T-helper 2 cell treated with Interferon-gamma antibody and Interleukin-4, amounts not matched to agents 100 ng/mL and 5 ng/mL, for 36 hours (primary cell): Measurements from ENCODE around the gene RNU2-1. TPM values are rescaled to one million over a fixed set of nuclear protein-coding genes. Genes with fewer than 3 reads are reported as not detected.
"Not testable (repeated sequence)": the region's sequence is repeated elsewhere in the genome, so short reads cannot be mapped to it uniquely, and the experiment has no call there.

ENCODE experiments used
- intact Hi-C: fragments of 100-400 bp; cut with micrococcal nuclease; formaldehyde crosslinking; loops from one replicate; pipeline ENCODE4 v1.15.1; 2023
- total RNA-seq: library from RNA; stranded (reverse); gene quantifications from 2 replicates; pipeline ENCODE4 v1.2.3, GENCODE V29; 2022

The RNU2-1 gene
- total RNA-seq = 6,630 and 6,735 TPM in 2 replicates

GRCh38 chr17:43233877-43234276, at the start of gene RNU2-1:
RNU2-1 (minus strand) TSS chr17:43233977.
- intact Hi-C loops = not testable (repeated sequence)

GRCh38 chr17:43272914-43273313, 39.1 kb upstream of the RNU2-1 start:
- intact Hi-C loops = not testable (repeated sequence)

DNA sequence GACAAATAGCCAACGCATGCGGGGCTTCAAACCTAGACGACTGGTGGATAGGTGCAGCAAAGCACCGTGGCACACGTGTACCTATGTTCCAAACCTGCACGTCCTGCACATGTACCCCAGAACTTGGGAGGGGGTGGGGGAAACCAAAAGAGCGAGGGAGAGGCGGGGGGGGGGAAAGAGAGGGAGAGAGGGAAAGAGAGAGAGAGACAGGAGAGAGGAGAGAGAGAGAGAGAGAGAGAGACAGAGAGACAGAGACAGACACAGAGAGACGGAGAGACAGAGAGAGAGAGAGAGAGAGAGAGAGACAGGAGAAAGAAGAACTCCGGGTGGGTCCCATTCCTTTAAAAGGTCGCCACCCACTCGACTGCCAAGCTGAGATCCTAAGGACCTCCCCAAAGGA, 38.7 kb upstream of the RNU2-1 start:
- intact Hi-C loops = not testable (repeated sequence)

DNA sequence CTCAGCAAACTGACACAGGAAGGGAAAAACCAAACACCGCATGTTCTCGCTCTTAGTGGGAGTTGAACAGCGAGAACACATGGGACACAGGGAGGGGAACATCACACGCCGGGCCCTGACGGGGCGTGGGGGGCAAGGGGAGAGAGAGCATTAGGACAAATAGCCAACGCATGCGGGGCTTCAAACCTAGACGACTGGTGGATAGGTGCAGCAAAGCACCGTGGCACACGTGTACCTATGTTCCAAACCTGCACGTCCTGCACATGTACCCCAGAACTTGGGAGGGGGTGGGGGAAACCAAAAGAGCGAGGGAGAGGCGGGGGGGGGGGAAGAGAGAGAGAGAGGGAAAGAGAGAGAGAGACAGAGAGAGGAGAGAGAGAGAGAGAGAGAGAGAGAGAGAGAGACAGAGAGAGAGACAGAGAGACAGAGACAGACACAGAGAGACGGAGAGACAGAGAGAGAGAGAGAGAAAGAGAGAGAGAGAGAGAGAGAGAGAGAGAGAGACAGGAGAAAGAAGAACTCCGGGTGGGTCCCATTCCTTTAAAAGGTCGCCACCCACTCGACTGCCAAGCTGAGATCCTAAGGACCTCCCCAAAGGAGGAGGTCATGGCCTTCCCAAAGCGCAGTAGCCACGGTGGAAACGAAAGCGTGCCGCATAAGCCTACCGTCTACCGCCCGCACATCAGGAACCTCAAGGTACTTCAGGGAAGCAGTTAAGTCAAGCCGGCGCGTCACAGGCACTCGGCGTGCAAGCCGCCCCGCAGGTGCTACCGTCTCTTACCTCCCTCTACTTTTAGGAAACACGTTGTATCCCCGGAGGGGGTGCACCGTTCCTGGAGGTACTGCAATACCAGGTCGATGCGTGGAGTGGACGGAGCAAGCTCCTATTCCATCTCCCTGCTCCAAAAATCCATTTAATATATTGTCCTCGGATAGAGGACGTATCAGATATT, 37.1 kb upstream of the RNU2-1 start:
- intact Hi-C loops = not testable (repeated sequence)

- intact Hi-C loops = not testable (repeated sequence)
These were observed 12.7 kb upstream of the RNU2-1 start for GRCh38 chr17:43246456-43246855.

DNA sequence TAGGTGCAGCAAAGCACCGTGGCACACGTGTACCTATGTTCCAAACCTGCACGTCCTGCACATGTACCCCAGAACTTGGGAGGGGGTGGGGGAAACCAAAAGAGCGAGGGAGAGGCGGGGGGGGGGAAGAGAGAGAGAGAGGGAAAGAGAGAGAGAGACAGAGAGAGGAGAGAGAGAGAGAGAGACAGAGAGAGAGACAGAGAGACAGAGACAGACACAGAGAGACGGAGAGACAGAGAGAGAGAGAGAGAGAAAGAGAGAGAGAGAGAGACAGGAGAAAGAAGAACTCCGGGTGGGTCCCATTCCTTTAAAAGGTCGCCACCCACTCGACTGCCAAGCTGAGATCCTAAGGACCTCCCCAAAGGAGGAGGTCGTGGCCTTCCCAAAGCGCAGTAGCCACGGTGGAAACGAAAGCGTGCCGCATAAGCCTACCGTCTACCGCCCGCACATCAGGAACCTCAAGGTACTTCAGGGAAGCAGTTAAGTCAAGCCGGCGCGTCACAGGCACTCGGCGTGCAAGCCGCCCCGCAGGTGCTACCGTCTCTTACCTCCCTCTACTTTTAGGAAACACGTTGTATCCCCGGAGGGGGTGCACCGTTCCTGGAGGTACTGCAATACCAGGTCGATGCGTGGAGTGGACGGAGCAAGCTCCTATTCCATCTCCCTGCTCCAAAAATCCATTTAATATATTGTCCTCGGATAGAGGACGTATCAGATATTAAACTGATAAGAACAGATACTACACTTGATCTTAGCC, 7.0 kb upstream of the RNU2-1 start:
- intact Hi-C loops = not testable (repeated sequence)

DNA sequence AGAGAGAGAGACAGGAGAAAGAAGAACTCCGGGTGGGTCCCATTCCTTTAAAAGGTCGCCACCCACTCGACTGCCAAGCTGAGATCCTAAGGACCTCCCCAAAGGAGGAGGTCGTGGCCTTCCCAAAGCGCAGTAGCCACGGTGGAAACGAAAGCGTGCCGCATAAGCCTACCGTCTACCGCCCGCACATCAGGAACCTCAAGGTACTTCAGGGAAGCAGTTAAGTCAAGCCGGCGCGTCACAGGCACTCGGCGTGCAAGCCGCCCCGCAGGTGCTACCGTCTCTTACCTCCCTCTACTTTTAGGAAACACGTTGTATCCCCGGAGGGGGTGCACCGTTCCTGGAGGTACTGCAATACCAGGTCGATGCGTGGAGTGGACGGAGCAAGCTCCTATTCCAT, 5.8 kb upstream of the RNU2-1 start:
- intact Hi-C loops = not testable (repeated sequence)

DNA sequence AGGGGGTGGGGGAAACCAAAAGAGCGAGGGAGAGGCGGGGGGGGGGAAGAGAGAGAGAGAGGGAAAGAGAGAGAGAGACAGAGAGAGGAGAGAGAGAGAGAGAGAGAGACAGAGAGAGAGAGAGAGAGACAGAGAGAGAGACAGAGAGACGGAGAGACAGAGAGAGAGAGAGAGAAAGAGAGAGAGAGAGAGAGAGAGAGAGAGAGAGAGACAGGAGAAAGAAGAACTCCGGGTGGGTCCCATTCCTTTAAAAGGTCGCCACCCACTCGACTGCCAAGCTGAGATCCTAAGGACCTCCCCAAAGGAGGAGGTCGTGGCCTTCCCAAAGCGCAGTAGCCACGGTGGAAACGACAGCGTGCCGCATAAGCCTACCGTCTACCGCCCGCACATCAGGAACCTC, 514 bp downstream of the RNU2-1 start:
- intact Hi-C loops = not testable (repeated sequence)

DNA sequence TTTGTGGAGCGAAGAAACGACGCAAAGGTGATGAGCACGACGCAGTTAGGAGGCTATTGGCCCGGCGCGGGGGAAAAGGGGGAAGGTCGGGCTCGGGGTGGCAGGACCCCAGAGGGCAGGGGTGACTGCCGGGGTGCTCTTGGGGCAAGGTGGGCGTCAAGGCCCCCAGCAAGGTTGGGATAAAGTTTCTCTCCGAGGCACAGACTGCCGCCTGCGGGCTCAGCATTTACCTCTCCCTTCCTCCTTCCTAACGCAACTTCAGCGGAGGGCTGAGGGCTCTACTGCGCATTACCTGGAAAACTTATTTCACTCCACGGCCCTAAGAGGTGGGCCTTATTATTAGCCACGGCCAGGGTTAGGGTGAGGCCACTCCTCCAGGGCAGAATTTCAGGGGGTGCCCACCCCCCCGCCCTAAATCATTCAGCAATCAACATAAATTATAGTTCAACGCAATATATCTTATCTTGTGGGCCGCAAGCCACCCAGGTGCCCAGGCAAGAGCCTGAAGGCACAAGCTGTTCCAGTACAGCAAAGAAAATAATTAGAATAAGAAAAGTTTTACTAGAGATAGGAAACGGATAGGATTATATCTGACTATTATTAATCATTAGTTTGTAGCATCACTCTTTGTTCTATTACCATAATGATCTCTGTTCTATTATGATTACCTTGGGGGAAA, 1.6 kb downstream of the RNU2-1 start:
- intact Hi-C loops = not testable (repeated sequence)

GRCh38 chr17:43231205-43232020, 2.4 kb downstream of the RNU2-1 start:
- intact Hi-C loops = not testable (repeated sequence)

- intact Hi-C loops = not testable (repeated sequence)
These were observed 5.6 kb downstream of the RNU2-1 start, which contains the start of gene CCDC200 for GRCh38 chr17:43228020-43228782. CCDC200 (minus strand) TSS chr17:43228623; CDS start chr17:43228554, 69 bp downstream.

DNA sequence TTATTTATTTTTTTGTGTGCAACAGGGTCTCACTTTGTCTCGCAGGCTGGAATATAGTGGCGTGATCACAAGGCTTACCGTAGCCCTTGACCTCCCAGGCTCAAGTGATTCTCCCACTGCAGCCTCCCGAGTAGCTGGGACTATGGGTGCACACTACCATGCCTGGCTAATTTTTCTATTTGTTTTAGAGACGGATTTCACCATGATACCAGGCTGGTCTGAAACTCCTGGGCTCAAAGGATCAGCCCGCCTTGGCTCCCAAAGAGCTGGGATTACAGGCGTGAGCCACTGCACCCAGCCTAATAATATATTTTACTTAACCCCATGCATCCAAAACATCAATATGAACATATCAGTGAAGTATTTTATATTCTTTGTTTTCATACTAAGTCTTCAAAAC, 7.4 kb downstream of the RNU2-1 start:
- intact Hi-C loops = no loop called here

DNA sequence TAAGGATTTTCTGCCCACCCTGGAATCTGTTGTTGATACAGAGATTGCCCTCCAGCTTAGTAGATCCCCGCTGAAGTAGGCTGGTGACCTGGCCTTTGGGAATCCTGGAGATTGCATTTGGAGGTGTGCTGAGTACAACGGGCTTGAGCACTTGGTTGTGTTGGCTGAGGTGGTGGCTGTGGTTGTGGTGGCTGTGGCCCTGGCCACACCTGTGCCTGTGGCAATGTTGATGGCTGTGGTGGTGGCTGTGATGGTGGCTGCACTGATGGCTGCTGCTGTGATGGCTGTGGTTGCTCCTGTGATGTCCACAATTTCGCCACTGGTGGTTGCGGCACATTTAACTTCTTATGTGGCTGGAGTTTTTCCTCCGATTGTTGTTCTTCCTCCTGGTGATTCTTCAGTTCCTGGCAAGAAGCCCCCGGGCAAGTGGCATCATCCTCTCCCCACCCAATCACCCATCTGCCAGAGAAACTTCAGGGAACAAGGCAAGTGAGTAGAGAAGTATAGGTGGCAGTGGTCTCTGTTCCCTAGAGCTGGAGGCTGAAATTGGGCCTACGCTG, 9.6 kb downstream of the RNU2-1 start:
- intact Hi-C loops = no loop called here

DNA sequence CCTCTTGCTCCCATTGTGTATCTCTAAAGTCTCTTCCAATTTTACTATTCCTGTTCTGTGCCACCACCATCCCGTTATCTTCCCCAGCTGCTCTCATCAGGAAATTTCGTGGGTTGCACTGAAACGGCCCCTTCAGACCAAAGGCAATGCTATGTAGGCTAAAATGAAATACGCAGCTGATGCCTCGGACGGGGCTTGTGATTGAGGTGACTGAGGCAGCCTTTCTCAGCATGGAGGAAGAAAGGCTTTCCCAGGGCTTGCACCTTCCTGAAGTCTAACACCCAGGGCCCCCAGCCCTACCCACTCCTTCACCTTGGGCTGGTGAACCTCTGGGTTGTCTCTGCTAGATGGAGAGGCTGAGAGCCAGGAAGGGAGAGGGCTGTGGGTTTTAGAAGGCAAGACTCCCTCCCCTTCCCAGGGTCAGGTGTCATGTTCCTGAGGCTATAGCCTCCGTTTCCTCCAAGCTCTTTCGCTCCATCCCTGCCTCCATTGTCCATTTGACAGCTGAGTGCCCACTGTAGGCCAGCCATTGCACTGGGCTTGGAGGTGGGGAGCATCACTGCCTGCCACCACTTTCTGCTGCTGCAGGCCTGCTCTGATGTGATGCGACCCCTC, 13.2 kb downstream of the RNU2-1 start:
- intact Hi-C loops = no loop called here

GRCh38 chr17:43219746-43220380, 13.9 kb downstream of the RNU2-1 start:
- intact Hi-C loops = loop anchor here (10.0 kb wide), 2 partner anchors 215 to 265 kb away; partner anchors contain the start of genes DHX8 and IFI35

DNA sequence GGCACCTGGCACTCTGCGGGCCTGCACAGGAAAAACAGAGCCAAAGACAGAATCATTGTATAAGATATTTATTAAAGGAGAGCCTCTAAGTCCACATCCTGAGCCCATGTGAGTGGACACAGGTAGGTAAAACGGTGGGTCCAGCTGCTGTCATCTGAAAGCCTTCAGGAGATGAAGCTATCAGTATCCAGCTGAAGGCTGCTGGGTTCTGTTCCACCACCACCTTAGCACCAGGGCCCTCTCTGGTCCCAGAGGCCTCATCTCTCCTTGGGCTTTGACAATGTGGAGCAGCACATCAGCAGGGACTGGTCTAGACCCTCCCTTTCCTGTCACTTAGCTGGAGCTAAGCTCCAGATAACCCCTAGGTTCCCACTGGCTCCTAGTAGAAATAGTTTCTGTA, 14.8 kb downstream of the RNU2-1 start:
- intact Hi-C loops = loop anchor here (10.0 kb wide), 2 partner anchors 214 to 266 kb away; partner anchors contain the start of genes DHX8 and IFI35

GRCh38 chr17:43217614-43218087, 16.1 kb downstream of the RNU2-1 start:
- intact Hi-C loops = loop anchor here (10.0 kb wide), 2 partner anchors 213 to 267 kb away; partner anchors contain the start of genes DHX8 and IFI35
